ENCODE results near the gene SAMD4B.
"Not testable (repeated sequence)": the region's sequence is repeated elsewhere in the genome, so short reads cannot be mapped to it uniquely, and the experiment has no call there.

SAMD4B gene

GRCh38 chr19:39333507-39333906 lies 8.7 kb upstream of the SAMD4B start:
- in situ Hi-C loops (cut with MboI; ENCODE audit: low sequenced_read_pairs), result no loop called here

GRCh38 chr19:39334444-39334976 lies 7.7 kb upstream of the SAMD4B start:
- in situ Hi-C loops (cut with MboI; ENCODE audit: low sequenced_read_pairs), result no loop called here

- in situ Hi-C loops (cut with MboI; ENCODE audit: low sequenced_read_pairs), result no loop called here
Measured at GRCh38 chr19:39335168-39335548, 7.1 kb upstream of the SAMD4B start.

GRCh38 chr19:39336483-39336882 lies 5.7 kb upstream of the SAMD4B start:
- in situ Hi-C loops (cut with MboI; ENCODE audit: low sequenced_read_pairs), result no loop called here

- in situ Hi-C loops (cut with MboI; ENCODE audit: low sequenced_read_pairs), result no loop called here
Measured at GRCh38 chr19:39339674-39340073, 2.5 kb upstream of the SAMD4B start.

GRCh38 chr19:39340156-39340555 lies 2.1 kb upstream of the SAMD4B start:
- in situ Hi-C loops (cut with MboI; ENCODE audit: low sequenced_read_pairs), result not testable (repeated sequence)

GRCh38 chr19:39341129-39341718 lies 997 bp upstream of the SAMD4B start:
- in situ Hi-C loops (cut with MboI; ENCODE audit: low sequenced_read_pairs), result no loop called here

GRCh38 chr19:39342647-39343305 lies 555 bp downstream of the SAMD4B start:
- in situ Hi-C loops (cut with MboI; ENCODE audit: low sequenced_read_pairs), result no loop called here

- in situ Hi-C loops (cut with MboI; ENCODE audit: low sequenced_read_pairs), result no loop called here
Measured at GRCh38 chr19:39345956-39346355, 3.7 kb downstream of the SAMD4B start.

GRCh38 chr19:39347332-39348164 lies 5.3 kb downstream of the SAMD4B start:
- in situ Hi-C loops (cut with MboI; ENCODE audit: low sequenced_read_pairs), result no loop called here

- in situ Hi-C loops (cut with MboI; ENCODE audit: low sequenced_read_pairs), result no loop called here
Measured at GRCh38 chr19:39349326-39349725, 7.1 kb downstream of the SAMD4B start.

GRCh38 chr19:39350156-39350555 lies 7.9 kb downstream of the SAMD4B start:
- in situ Hi-C loops (cut with MboI; ENCODE audit: low sequenced_read_pairs), result no loop called here

GRCh38 chr19:39351537-39352064 lies 9.4 kb downstream of the SAMD4B start:
- in situ Hi-C loops (cut with MboI; ENCODE audit: low sequenced_read_pairs), result no loop called here

- in situ Hi-C loops (cut with MboI; ENCODE audit: low sequenced_read_pairs), result no loop called here
Measured at GRCh38 chr19:39352381-39353255, 10.4 kb downstream of the SAMD4B start.

GRCh38 chr19:39355253-39355652 lies 13.0 kb downstream of the SAMD4B start:
- in situ Hi-C loops (cut with MboI; ENCODE audit: low sequenced_read_pairs), result no loop called here

- in situ Hi-C loops (cut with MboI; ENCODE audit: low sequenced_read_pairs), result no loop called here
Measured at GRCh38 chr19:39356073-39356472, 13.9 kb downstream of the SAMD4B start.

- in situ Hi-C loops (cut with MboI; ENCODE audit: low sequenced_read_pairs), result no loop called here
Measured at GRCh38 chr19:39356647-39357046, 14.4 kb downstream of the SAMD4B start.

- in situ Hi-C loops (cut with MboI; ENCODE audit: low sequenced_read_pairs), result no loop called here
Measured at GRCh38 chr19:39359026-39359425, 16.8 kb downstream of the SAMD4B start.

- in situ Hi-C loops (cut with MboI; ENCODE audit: low sequenced_read_pairs), result no loop called here
Measured at GRCh38 chr19:39360599-39360998, 18.4 kb downstream of the SAMD4B start.

All from HL-60/S4 treated with phorbol 12-myristate 13-acetate at 8.2 ng/mL for 4 days and 3 days (cell line).